Ectodermal cell (in vitro differentiated cells): Measurements from ENCODE around the gene HMGCS2.

ENCODE experiments used
- H3K27ac ChIP-seq: 2 replicates; pipeline ENCODE4 v1.7.0; 2013; ENCODE audit warnings: mild to moderate bottlenecking, low read depth, low read length; ENCODE audit not compliant: insufficient read depth, poor library complexity, severe bottlenecking
- H3K27me3 ChIP-seq: 2 replicates; pipeline ENCODE4 v1.7.0; 2013; ENCODE audit warnings: mild to moderate bottlenecking, low read length; ENCODE audit not compliant: insufficient read depth, control insufficient read depth, poor library complexity, severe bottlenecking
- H3K36me3 ChIP-seq: one replicate; pipeline ENCODE4 v1.7.0; 2013; ENCODE audit warnings: low read length; ENCODE audit not compliant: control insufficient read depth, insufficient read depth
- H3K4me1 ChIP-seq: one replicate; pipeline ENCODE4 v1.7.0; 2013; ENCODE audit warnings: low read length; ENCODE audit not compliant: control insufficient read depth, insufficient read depth
- H3K4me3 ChIP-seq: 2 replicates; pipeline ENCODE4 v1.7.0; 2013; ENCODE audit warnings: low read depth, low read length, control low read depth; ENCODE audit not compliant: insufficient read depth
- H3K9me3 ChIP-seq: 2 replicates; pipeline ENCODE4 v1.7.0; 2013; ENCODE audit warnings: mild to moderate bottlenecking, low read length, moderate library complexity; ENCODE audit not compliant: control insufficient read depth
- WGBS, 2 experiments: methylation state at CpG; one replicate each; pipeline ENCODE4 v1.1.7; 2013; ENCODE audit warnings: missing lambda C conversion rate in 2 of 2; 5-methylcytosine and 5-hydroxymethylcytosine counted together

HMGCS2 gene

GRCh38 chr1:119743308-119743707, 25.4 kb downstream of the HMGCS2 start:
- H3K27ac ChIP-seq = peak overlapping the region; percentile 18
- no peaks in the 10 kb centered on the region for H3K9me3 ChIP-seq
- WGBS, 2 experiments = 90 to 91% methylated on average over 3 of the region's 3 CpGs
- peaks cover 13% of the 10 kb centered on the region for H3K4me1 ChIP-seq
- no peaks in the 10 kb centered on the region for H3K27me3 ChIP-seq
- no peak overlapping the region for H3K4me3 ChIP-seq
- H3K36me3 ChIP-seq = peaks cover 36% of the 10 kb centered on the region

- H3K9me3 ChIP-seq = no peaks in the 10 kb centered on the region
- 79 to 81% methylated on average over 7 of the region's 7 CpGs for WGBS, 2 experiments
- no peak overlapping the region for H3K4me3 ChIP-seq
- peaks cover 13% of the 10 kb centered on the region for H3K4me1 ChIP-seq
- H3K27ac ChIP-seq = no peak overlapping the region
- H3K36me3 ChIP-seq = peaks cover 36% of the 10 kb centered on the region
- H3K27me3 ChIP-seq = no peaks in the 10 kb centered on the region
These were observed 26.0 kb downstream of the HMGCS2 start for GRCh38 chr1:119742677-119743076.

- WGBS, 2 experiments = 93 to 94% methylated on average over 7 of the region's 7 CpGs
- H3K27me3 ChIP-seq = no peaks in the 10 kb centered on the region
These were observed 26.5 kb downstream of the HMGCS2 start for GRCh38 chr1:119742202-119742601.

GRCh38 chr1:119740896-119741780, 27.6 kb downstream of the HMGCS2 start:
- peaks cover 4% of the 10 kb centered on the region for H3K4me1 ChIP-seq
- H3K27me3 ChIP-seq = no peaks in the 10 kb centered on the region
- H3K4me3 ChIP-seq = no peak overlapping the region
- no peaks in the 10 kb centered on the region for H3K9me3 ChIP-seq
- peaks cover 43% of the 10 kb centered on the region for H3K36me3 ChIP-seq
- H3K27ac ChIP-seq = no peak overlapping the region
- 95 to 96% methylated on average over 13 of the region's 13 CpGs for WGBS, 2 experiments

More at GRCh38 chr1:119742202-119742601, 26.5 kb downstream of the HMGCS2 start:
- Histone ChIP-seq H3K27ac (no peak overlapping the region), H3K4me1 (peaks cover 11% of the 10 kb centered on the region), H3K36me3 (peaks cover 36% of the 10 kb centered on the region), H3K4me3 (no peak overlapping the region), H3K9me3 (no peaks in the 10 kb centered on the region)

GRCh38 chr1:119740261-119740660, 28.4 kb downstream of the HMGCS2 start:
- Histone ChIP-seq H3K4me1 (peaks cover 4% of the 10 kb centered on the region), H3K9me3 (no peaks in the 10 kb centered on the region), H3K27ac (no peak overlapping the region), H3K36me3 (peaks cover 49% of the 10 kb centered on the region), H3K4me3 (no peak overlapping the region), H3K27me3 (no peaks in the 10 kb centered on the region)
- WGBS, 2 experiments = 95 to 96% methylated on average over 2 of the region's 2 CpGs

GRCh38 chr1:119739150-119739549, 29.6 kb downstream of the HMGCS2 start:
- Histone ChIP-seq H3K4me3 (no peak overlapping the region), H3K9me3 (no peaks in the 10 kb centered on the region), H3K36me3 (peaks cover 60% of the 10 kb centered on the region), H3K4me1 (peaks cover 4% of the 10 kb centered on the region), H3K27ac (no peak overlapping the region), H3K27me3 (no peaks in the 10 kb centered on the region)
- 93 to 96% methylated on average over 6 of the region's 6 CpGs for WGBS, 2 experiments

GRCh38 chr1:119738100-119738720, 30.5 kb downstream of the HMGCS2 start:
- H3K36me3 ChIP-seq = peaks cover 57% of the 10 kb centered on the region
- no peak overlapping the region for H3K27ac ChIP-seq

GRCh38 chr1:119737040-119737682, 31.5 kb downstream of the HMGCS2 start:
- Histone ChIP-seq H3K4me1 (peaks cover 4% of the 10 kb centered on the region), H3K4me3 (no peak overlapping the region), H3K27me3 (no peaks in the 10 kb centered on the region), H3K27ac (no peak overlapping the region), H3K9me3 (no peaks in the 10 kb centered on the region), H3K36me3 (peaks cover 46% of the 10 kb centered on the region)
- WGBS, 2 experiments = 89 to 90% methylated on average over 16 of the region's 16 CpGs

More at GRCh38 chr1:119738100-119738720, 30.5 kb downstream of the HMGCS2 start:
- H3K4me3 ChIP-seq = no peak overlapping the region
- peaks cover 4% of the 10 kb centered on the region for H3K4me1 ChIP-seq
- no peaks in the 10 kb centered on the region for H3K9me3 ChIP-seq
- 90 to 93% methylated on average over 7 of the region's 7 CpGs for WGBS, 2 experiments
- no peaks in the 10 kb centered on the region for H3K27me3 ChIP-seq

- 95 to 97% methylated on average over 2 of the region's 2 CpGs for WGBS, 2 experiments
- Histone ChIP-seq H3K9me3 (no peaks in the 10 kb centered on the region), H3K27me3 (no peaks in the 10 kb centered on the region), H3K27ac (no peak overlapping the region), H3K4me3 (no peak overlapping the region), H3K36me3 (peaks cover 43% of the 10 kb centered on the region), H3K4me1 (peaks cover 4% of the 10 kb centered on the region)
These were observed 32.1 kb downstream of the HMGCS2 start for GRCh38 chr1:119736649-119737039.

- WGBS, 2 experiments = 95 to 96% methylated on average over 14 of the region's 14 CpGs
- H3K27ac ChIP-seq = no peak overlapping the region
- H3K4me1 ChIP-seq = peaks cover 4% of the 10 kb centered on the region
- no peaks in the 10 kb centered on the region for H3K27me3 ChIP-seq
- no peak overlapping the region for H3K4me3 ChIP-seq
- H3K9me3 ChIP-seq = no peaks in the 10 kb centered on the region
- peaks cover 45% of the 10 kb centered on the region for H3K36me3 ChIP-seq
These were observed 33.5 kb downstream of the HMGCS2 start for GRCh38 chr1:119735217-119735616.
